NCI-H1105 treated with DMSO at 0.1 percent for 48 hours (cell line): ENCODE results near the gene PNMA5.
A peak's percentile ranks its signal among the peaks of the same experiment; 100 is the strongest.
"Not testable (repeated sequence)": the region's sequence is repeated elsewhere in the genome, so short reads cannot be mapped to it uniquely, and the experiment has no call there.

Experiments used
- DNase-seq: peaks from one replicate; lab custom pipeline; 2025; lab: John Stamatoyannopoulos, UW

Gene PNMA5

DNA sequence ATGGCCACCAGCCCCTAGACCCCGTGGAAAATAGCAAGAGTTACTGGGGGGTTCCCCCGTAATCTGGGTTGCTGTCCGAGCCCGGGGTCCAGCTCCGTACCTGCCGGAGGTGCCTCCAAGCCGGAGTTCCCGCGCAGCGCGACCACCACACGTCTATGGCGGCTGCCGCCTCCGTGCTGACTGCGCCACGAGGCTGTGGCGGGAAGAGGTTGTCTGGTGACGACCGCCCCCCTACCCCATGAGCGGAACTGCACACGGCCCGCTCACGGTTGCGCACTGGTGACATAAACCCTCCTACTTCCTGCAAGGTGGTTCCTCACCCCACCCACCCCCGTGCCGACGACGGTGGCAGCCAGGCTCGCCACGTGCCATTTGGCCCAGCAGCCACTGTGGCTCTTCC lies at the start of gene PNMA5:
PNMA5 (minus strand) TSS at position 184 of the 400 bp plus-strand sequence. CDS start 2,518 bp downstream, outside the sequence.
- DNase-seq: no peak

- DNase-seq: peak; percentile 61
Observed at GRCh38 chrX:153032397-153033118, 38.6 kb upstream of the PNMA5 start.

GRCh38 chrX:153030801-153031200 lies 36.9 kb upstream of the PNMA5 start:
- no peak for DNase-seq

- no peak for DNase-seq
Observed at GRCh38 chrX:153029875-153030274, 36.0 kb upstream of the PNMA5 start.

- DNase-seq: no peak
Observed at GRCh38 chrX:153029162-153029561, 35.2 kb upstream of the PNMA5 start.

DNA sequence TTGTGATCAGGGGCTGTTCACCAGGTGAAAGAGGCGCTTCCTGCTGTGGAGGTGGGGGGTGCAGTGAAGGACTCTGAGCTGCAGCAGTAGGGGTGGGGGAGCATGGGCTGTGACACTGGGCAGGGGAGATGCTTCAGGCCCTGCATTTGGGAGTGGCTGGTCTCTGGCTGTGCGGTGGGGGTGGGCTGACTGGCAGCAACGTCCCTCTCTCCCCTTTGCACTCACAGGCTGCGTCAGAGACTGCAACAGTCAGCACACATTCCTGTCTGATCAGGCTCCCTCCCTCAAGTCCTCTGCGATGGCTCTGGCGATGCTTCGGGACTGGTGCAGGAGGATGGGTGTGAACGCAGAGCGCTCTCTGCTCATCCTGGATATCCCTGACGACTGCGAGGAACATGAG lies 34.6 kb upstream of the PNMA5 start:
- DNase-seq: not testable (repeated sequence)

DNA sequence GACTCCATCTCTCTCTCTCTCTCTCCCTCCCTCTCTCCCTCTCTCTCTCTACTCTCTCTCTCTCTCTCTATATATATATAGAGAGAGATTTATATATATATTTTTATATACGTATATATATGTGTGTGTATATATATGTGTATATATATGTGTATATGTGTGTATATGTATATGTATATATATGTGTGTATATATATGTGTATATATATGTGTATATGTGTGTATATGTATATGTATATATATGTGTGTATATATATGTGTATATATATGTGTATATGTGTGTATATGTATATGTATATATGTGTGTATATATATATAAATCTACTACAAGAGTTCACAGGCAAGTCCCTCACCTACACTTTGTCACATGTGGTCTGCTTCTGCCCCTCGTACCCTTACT lies 32.6 kb upstream of the PNMA5 start:
- DNase-seq: not testable (repeated sequence)

GRCh38 chrX:153019166-153019565 lies 25.2 kb upstream of the PNMA5 start:
- DNase-seq: no peak

- not testable (repeated sequence) for DNase-seq
Observed at GRCh38 chrX:153017174-153017573, 23.3 kb upstream of the PNMA5 start.

- DNase-seq: no peak
Observed at GRCh38 chrX:153004780-153005179, 10.9 kb upstream of the PNMA5 start.

DNA sequence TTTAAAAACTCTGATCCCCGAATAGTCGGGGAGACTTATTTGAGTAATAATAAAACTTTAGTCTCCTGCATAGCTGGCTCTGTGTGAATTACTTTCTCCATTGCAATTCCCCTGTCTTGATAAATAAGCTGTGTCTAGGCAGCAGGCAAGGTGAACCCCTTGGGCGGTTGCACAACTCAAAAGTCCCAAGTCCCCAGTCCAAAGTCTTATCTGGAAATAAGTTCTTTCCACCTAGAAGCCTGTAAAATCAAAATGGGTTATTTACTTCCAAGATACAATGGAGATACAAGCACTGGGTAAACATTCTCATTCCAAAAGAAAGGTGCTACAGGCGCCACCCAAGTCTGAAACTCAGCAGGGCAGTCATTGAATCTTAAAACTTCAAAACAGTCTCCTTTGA lies 10.1 kb upstream of the PNMA5 start:
- no peak for DNase-seq

DNA sequence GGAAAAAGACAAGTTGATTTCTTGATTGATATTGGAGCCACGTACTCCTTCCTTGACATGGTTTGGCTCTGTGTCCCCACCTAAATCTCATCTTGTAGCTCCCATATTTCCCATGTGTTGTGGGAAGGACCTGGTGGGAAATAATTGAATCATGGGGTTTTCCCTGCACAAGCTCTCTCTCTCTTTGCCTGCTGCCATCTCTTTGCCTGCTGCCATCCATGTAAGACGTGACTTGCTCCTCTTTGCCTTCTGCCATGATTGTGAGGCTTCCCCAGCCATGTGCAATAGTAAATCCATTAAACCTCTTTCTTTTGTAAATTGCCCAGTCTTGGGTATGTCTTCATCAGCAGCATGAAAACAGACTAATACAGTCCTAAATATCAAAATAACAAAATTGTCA lies 8.3 kb upstream of the PNMA5 start:
- DNase-seq: not testable (repeated sequence)

DNA sequence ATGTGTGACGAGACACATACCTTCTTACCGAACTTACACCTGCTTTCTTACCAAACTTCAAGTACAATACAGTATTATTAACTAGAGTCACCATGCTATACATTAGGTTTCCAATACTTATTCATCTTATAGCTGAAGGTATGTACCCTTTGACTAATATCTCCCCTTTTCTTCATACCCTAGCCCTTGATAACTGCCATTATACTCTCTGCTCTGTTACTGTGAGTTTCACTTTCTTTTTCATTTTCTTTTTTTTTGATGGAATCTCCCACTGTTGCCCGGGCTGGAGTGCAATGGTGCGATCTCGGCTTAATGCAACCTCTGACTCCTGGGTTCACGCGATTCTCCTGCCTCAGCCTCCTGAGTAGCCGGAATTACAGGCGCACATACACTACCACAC lies 3.4 kb upstream of the PNMA5 start:
- DNase-seq: no peak

DNA sequence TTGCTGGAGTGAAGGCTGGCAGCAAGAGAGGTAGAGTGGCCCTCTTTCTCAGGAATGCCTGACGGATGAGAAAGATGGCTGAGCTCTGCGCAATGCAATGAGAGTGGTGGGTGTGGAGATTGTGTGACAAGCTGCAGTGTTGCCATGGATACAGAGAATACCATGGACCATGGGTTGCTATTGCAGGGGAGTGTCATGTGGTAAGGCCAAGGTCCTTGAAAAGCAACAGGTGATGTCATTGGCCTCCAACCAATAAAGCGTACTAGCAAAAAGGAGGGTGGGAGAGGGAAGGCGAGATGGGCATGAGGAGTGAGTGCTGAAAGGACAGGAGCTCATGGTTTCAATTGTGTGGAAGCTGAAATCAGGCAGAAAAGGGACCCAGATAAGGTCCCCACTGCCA lies 1.8 kb downstream of the PNMA5 start:
- DNase-seq: no peak

DNA sequence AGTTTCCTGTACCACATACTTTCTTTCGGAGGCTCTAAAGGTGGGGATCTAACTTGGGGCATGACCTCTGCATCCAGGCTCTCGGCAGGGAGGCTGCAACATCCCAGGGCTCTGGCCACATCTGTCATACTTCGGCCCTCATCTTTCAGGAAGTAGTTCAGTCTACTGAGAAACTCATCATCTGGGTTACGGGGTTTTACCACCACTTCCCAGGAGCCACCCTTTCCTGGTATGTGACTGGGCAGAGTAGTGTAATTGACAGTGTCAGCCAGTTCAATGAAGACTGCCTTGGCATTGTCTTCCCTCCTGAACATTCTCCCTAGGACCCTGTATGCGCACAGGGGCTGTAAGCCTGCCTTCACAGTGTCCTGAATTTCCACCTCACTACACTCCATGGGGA lies 2.8 kb downstream of the PNMA5 start:
- DNase-seq: no peak

- DNase-seq: no peak
Observed at GRCh38 chrX:152989292-152989658, 4.6 kb downstream of the PNMA5 start.

DNA sequence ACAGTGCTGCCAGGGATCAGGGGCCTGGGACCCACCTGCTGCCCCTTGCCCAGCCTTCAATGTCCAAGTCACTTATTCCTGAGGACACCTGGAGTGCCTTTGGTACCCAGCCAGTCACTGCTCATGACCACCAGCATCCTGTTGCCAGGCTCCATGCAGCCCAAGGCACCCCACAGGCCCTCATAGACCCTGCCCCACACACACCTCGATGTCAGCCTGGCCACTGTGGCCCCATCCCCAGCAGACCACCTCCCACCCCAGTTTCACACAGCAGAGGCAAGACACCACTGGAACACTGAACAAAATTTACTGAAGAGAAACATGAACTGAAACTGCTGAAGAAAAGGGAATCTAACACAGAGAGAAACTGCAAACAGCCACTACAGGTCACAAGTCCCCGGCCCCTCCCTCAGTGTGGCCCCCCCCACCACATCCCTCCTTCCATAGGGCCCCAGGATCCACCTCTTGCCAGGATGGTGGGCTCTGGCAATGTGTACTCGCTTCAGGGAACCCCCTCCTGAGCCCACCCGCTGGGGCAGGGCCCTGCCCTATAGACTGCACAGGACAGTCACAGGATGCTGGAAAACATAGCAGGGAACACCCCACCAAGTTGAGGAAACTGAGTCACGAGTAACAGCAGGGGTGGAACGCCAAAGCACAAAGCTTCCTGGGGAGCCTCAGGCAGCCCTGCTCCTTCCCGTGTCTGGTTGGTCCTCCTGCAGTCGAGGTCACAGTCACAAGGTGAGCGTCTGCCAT lies 5.2 kb downstream of the PNMA5 start:
- no peak for DNase-seq

- DNase-seq: no peak
Observed at GRCh38 chrX:152987801-152988200, 6.1 kb downstream of the PNMA5 start.

DNA sequence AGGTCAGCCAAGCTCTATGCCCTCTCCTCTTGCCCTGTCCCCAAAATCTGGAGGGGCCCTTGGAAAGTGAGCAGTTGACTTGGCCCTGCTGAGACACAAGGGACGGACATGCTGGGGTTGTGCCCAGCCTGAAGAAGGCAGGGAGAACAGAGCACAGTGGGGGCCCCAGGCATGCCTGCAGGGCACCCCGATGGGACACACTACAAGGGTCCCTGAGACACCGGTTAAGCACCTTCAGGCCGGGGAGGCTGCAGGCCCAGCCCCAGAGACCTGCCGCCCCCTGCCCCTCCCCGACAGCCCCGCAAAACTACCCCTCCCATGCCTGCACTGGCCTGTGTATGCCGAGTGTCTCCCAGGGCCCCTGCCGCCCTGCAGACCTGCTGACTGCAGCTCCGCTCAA lies 6.8 kb downstream of the PNMA5 start:
- DNase-seq: not testable (repeated sequence)

GRCh38 chrX:152985383-152985782 lies 8.5 kb downstream of the PNMA5 start:
- DNase-seq: not testable (repeated sequence)

- DNase-seq: no peak
Observed at GRCh38 chrX:152968193-152968592, 25.7 kb downstream of the PNMA5 start.

GRCh38 chrX:152960115-152960514 lies 33.8 kb downstream of the PNMA5 start:
- DNase-seq: no peak

GRCh38 chrX:152959626-152960025 lies 34.3 kb downstream of the PNMA5 start:
- DNase-seq: no peak
